HUDEP-2 (cell line): ENCODE data around the gene SPATS1.
"Not testable (repeated sequence)": the region's sequence is repeated elsewhere in the genome, so short reads cannot be mapped to it uniquely, and the experiment has no call there.

Experiments
- DNase-seq, 76 experiments: peaks; one replicate each; lab custom pipeline; 2025; ENCODE audit not compliant: unreplicated experiment in 76 of 76; lab: John Stamatoyannopoulos, UW

Gene SPATS1

GRCh38 chr6:44310241-44310640 lies 32.2 kb upstream of the SPATS1 start:
- DNase-seq, result no peak

GRCh38 chr6:44311304-44311703 lies 31.1 kb upstream of the SPATS1 start:
- no peak for DNase-seq

- no peak for DNase-seq
These were observed 30.7 kb upstream of the SPATS1 start for GRCh38 chr6:44311767-44312166.

GRCh38 chr6:44312901-44313788 lies 29.3 kb upstream of the SPATS1 start, which contains the start of gene AARS2:
AARS2 (minus strand) TSS chr6:44313347; CDS start chr6:44313323, 24 bp downstream.
- DNase-seq, result peak; percentile 31 to 97 (median 88)

GRCh38 chr6:44314657-44315056 lies 27.8 kb upstream of the SPATS1 start:
- DNase-seq, result not testable (repeated sequence)

- no peak for DNase-seq
These were observed 26.9 kb upstream of the SPATS1 start for GRCh38 chr6:44315516-44315915.

- DNase-seq, result no peak
These were observed 26.5 kb upstream of the SPATS1 start for GRCh38 chr6:44315951-44316350.

GRCh38 chr6:44316481-44316880 lies 26.0 kb upstream of the SPATS1 start:
- no peak for DNase-seq

- DNase-seq, result peak in 2 of 76 experiments; percentile 16 to 32
These were observed 25.3 kb upstream of the SPATS1 start for GRCh38 chr6:44317136-44317631.

GRCh38 chr6:44321210-44321609 lies 21.2 kb upstream of the SPATS1 start:
- DNase-seq, result no peak

- DNase-seq, result no peak
These were observed 15.4 kb upstream of the SPATS1 start for GRCh38 chr6:44327096-44327495.

GRCh38 chr6:44327760-44328159 lies 14.7 kb upstream of the SPATS1 start:
- no peak for DNase-seq

GRCh38 chr6:44328203-44328602 lies 14.2 kb upstream of the SPATS1 start:
- not testable (repeated sequence) for DNase-seq

- DNase-seq, result no peak
These were observed 12.6 kb upstream of the SPATS1 start for GRCh38 chr6:44329858-44330257.

GRCh38 chr6:44332585-44332984 lies 9.9 kb upstream of the SPATS1 start:
- no peak for DNase-seq

- no peak for DNase-seq
These were observed 9.1 kb upstream of the SPATS1 start for GRCh38 chr6:44333273-44333919.

GRCh38 chr6:44333942-44334341 lies 8.5 kb upstream of the SPATS1 start:
- DNase-seq, result no peak

GRCh38 chr6:44335631-44336030 lies 6.8 kb upstream of the SPATS1 start:
- no peak for DNase-seq

- DNase-seq, result peak in 64 of 76 experiments; percentile 8 to 79 (median 48)
These were observed 4.0 kb upstream of the SPATS1 start for GRCh38 chr6:44338228-44339122.

GRCh38 chr6:44339301-44339700 lies 3.1 kb upstream of the SPATS1 start:
- DNase-seq, result no peak
